Stimulated activated CD8-positive, alpha-beta memory T cell treated with anti-CD3 and anti-CD28 coated beads, Interleukin-15, amount 100 ng/mL, for 4 hours (primary cell): ENCODE results near the gene OR51B2.
"Not testable (repeated sequence)": the region's sequence is repeated elsewhere in the genome, so short reads cannot be mapped to it uniquely, and the experiment has no call there.

ENCODE experiments used
- DNase-seq, 2 donors: peaks; one replicate each; pipeline ENCODE4 v3.0.0-alpha.2; 2020; ENCODE audit warnings: low read depth in 2 of 2

The OR51B2 gene

GRCh38 chr11:5324197-5324596 is at the start of gene OR51B2:
TSS of gene OR51B2 (minus strand) at chr11:5324297. CDS start at chr11:5324297, 0 bp downstream.
- DNase-seq, result no peak

GRCh38 chr11:5369789-5370188 is 45.7 kb upstream of the OR51B2 start:
- DNase-seq, result no peak

- DNase-seq, result no peak
Observed at GRCh38 chr11:5368502-5369043, 44.5 kb upstream of the OR51B2 start.

- no peak for DNase-seq
Observed at GRCh38 chr11:5367448-5368074, 43.5 kb upstream of the OR51B2 start.

DNA sequence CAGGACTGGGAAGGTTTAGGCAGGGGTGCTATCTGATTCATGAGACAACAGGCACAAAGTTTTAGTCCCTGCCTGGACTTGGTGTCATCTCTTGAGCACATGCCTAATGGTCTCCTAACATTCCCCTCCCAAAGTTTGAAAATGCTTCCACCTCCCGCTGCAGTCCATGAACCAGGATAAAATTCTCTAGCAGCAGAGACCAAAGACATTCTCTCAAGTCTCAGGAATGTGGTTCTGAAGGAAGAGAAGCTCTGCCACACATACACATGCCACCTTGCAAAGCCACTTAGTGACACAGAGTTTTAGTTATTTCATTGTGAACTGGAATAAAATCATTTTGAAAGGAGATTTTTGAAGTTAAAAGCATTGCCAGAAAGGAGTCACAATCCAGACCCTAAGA is 42.8 kb upstream of the OR51B2 start:
- no peak for DNase-seq

DNA sequence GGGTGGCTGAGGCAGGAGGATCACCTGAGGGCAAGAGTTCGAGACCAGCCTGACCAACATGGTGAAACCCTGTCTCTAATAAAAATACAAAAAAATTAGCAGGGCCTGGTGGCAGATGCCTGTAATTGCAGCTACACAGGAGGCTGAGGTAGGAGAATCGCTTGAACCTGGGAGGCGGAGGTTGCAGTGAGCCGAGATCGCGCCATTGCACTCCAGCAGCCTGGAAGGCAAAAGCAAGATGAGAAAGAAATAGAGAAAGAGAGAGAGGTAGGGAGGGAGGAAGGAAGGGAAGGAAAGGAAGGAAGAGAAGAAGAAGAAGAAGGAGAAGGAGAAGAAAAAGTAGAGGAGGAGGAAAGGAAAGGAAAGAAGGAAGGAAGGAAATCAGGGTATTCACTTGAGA is 42.3 kb upstream of the OR51B2 start:
- DNase-seq, result not testable (repeated sequence)

DNA sequence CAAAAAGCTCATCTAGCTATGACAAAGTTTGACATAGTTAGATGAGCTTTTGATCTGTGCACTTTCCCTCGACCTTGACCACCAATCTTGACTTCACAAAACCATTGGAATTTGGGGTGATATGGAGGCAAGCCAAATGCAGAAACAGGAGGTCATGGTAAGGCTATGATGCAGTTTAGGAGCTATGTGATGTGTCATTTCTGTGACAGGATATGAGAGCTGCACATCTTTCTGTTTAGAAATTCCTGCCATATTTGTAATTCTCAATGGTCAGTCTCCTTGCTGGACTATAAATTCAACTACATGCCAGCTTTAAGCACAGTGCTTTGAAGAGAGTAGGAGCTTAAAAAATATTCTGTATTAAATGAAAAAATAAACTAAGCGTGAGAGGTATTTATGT is 40.1 kb upstream of the OR51B2 start:
- no peak for DNase-seq

DNA sequence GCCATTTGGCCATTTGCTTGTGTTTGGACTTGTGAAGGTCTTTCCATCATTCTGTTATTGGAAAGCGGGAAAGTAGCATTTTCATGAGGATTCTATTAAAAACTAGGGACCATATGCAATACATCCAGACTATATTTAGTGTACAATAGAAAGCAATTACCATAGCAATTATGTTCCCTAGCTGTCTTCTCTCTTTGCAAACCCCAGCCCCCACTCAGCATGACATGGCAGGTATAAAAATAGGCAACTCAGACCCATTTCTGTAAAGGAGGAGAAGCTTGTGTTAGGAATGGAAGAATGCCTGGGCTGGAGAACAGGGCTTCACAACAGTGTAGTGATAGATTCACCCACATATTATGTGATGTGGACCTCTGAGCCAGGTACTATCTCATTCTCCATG is 39.6 kb upstream of the OR51B2 start:
- no peak for DNase-seq

- DNase-seq, result no peak
Observed at GRCh38 chr11:5362017-5362625, 38.0 kb upstream of the OR51B2 start.

DNA sequence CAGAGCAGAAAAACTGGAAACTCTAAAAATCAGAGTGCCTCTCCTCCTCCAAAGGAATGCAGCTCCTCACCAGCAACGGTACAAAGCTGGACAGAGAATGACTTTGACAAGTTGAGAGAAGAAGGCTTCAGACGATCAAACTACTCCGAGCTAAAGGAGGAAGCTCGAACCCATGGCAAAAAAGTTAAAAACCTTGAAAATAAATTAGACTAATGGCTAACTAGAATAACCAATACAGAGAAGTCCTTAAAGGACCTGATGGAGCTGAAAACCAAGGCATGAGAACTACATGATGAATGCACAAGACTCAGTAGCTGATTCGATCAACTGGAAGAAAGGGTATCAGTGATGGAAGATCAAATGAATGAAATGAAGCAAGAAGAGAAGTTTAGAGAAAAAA is 31.9 kb upstream of the OR51B2 start:
- DNase-seq, result not testable (repeated sequence)

GRCh38 chr11:5351208-5351607 is 27.1 kb upstream of the OR51B2 start, which contains the start of gene OR51B6:
TSS of gene OR51B6 (plus strand) at chr11:5351508. CDS start at chr11:5351508, 0 bp downstream.
- no peak for DNase-seq

- DNase-seq, result no peak
Observed at GRCh38 chr11:5349550-5349949, 25.5 kb upstream of the OR51B2 start.

GRCh38 chr11:5348551-5349194 is 24.6 kb upstream of the OR51B2 start:
- no peak for DNase-seq

DNA sequence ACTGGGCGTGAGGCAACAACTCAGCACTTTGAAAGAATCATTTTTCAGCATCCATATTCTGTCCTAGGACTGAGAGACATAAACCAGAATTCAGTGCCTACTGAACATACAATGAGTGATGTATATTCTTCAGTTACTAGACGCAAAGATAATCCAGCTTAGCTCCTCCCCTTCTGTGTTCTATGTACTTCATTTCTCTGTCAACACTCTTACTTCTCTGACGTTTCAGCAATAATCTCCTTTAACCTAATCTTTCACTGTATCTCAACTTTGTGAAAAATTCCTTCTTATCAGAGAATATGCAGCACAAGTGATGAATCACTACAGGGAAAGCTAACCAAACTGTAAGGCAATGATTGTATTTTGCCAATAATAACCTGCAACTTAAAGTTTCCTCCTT is 21.7 kb upstream of the OR51B2 start:
- DNase-seq, result no peak

DNA sequence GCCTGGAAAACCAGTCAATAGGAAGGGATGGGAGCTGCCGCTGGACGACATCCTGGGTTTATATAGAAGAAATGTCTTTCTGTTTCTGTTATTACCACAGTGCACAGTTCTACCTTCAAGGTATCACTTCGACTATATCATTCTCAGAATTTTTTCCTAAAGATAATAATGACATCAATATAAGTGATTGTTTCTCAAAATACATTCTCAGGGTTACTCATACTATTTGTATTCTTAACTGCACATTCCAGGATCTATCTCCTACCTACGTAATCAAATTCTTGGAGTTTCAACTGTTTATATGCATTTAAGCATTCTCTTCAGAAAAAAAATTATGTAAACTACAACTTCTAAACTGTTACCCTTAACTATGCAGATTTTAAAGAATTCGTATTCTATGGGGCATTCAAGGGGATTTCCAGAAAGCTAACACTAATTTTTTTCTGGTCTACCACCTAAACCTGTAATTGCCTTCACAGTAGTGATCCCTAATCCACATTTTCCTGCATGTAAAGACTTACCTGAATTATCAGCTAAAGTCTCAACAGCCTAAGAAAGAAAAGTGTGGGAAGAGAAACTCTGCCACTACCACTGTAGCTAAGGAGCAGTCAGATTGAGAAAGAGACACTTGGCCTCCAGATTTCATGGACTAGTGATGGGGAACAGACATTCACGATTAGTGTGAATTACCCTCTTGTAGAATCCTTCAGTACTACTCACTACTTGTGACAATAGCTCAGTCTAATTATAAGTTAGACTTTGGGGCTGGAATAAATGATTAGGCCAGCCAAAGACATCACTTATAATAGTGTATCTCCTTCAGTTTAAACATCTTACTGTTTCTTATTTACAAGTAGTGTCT is 19.6 kb upstream of the OR51B2 start, which contains the start of gene OR51B5:
Gene OR51B5 (minus strand): TSS at position 51 of the 862 bp plus-strand sequence. CDS start 0 bp downstream, at position 51.
- no peak for DNase-seq

DNA sequence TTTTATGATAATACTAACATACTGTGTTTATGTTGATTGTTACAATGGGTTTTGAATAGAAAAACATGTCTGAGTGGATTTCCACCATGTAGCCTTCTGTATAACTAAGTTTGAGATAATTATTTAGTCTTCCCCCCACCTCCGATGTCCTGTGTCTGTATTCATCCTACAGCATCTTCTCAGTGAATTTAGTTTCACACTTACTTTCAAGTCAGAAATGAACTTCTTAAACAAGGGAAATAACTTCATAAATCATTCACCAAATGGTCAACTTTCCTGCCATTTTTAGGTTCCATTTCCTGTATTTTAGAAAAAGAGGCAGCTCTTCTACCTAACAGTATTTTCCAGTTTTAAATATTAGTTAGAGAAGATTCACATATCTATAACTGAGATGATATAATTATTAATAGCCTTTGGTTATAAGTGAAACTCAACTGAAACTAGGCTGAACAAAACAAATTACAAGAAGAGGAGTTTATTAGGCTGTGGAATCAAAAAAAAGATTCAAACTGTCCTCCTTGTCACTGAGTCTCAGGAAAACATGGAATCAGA is 15.8 kb upstream of the OR51B2 start:
- no peak for DNase-seq

- DNase-seq, result not testable (repeated sequence)
Observed at GRCh38 chr11:5337253-5337652, 13.2 kb upstream of the OR51B2 start.

DNA sequence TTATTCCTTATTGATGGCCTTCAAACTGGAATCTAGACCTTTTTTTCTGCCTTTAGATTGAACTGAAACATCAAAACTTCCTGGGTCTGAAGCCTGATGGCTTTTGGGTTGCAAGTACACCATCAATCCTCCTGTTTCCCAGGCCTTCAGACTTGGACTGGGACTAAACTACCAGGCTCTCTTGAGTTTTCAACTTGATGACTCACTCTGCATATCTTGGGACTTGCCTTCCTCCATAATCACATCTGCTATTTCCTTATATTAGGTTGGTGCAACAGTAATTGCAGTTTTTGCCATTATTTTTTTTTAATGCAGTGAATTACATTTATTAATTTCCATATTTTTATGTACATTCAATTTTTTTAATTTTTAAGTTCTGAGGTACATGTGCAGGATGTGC is 12.2 kb upstream of the OR51B2 start:
- no peak for DNase-seq

DNA sequence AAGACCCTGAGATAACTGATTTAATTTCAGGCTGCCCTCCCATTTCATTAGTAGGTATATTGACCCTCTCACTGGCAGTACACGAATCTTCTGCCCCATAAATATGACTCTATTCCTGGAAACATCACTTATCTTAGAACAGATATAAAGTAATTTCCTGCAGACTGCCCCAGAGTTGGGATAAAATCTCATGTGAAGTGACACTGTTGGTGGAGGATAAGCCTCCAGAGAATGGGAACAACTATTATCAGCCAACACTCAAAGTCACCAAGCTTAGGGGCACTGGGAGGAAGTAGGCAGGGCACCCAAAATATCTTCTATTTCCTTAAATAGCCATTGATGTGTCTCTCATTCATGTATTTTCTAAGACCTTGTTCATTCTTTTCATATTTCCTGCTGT is 11.1 kb upstream of the OR51B2 start:
- DNase-seq, result no peak

- no peak for DNase-seq
Observed at GRCh38 chr11:5317292-5317691, 6.8 kb downstream of the OR51B2 start.

DNA sequence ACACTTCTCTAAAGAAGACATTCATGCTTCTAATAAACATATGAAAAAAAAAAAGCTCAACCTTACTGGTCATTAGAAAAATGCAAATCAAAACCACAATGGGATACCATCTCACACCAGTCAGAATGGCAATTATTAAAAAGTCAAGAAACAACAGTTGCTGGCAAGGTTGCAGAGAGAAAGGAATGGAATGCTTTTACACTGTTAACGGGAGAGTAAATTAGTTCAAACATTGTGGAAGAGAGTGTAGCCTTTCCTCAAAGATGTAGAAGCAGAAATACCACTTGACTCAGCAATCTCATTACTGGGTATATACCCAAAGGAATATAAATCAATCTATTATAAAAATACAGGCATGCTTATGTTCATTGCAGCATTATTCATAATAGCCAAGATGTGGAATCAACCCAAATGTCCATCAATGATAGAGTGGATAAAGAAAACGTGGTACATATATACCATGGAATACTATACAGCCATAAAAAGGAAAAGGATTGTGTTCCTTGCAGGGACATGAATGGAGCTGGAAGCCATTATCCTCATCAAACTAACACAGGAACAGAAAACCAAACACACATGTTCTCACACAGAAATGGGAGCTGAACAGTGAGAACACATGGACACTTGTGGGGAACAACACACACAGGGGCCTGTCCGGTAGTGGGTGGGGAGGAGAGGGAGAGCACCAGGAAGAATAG is 10.6 kb downstream of the OR51B2 start:
- DNase-seq, result not testable (repeated sequence)
